Astrocyte (in vitro differentiated cells and primary cell): ENCODE results near the gene FFAR4. TPM values are rescaled to one million over a fixed set of nuclear protein-coding genes. Genes with fewer than 3 reads are reported as not detected.

Experiments
- DNase-seq: peaks from one replicate; pipeline ENCODE4 v3.0.0-alpha.2; 2010; ENCODE audit warnings: low read depth
- FAIRE-seq: peaks from 2 replicates; lab custom pipeline; 2011; peaks lifted over from hg19 to GRCh38; lab: Jason Lieb, UNC
- H2AFZ ChIP-seq: 2 replicates; pipeline ENCODE4 v1.6.0; 2012; ENCODE audit warnings: low read depth, low read length, inconsistent platforms
- H3K27ac ChIP-seq: 2 replicates; pipeline ENCODE4 v1.5.1; 2011; ENCODE audit warnings: low read depth, low read length, inconsistent platforms
- H3K27me3 ChIP-seq: 2 replicates; pipeline ENCODE4 v1.6.0; 2011; ENCODE audit warnings: low read length, inconsistent platforms; ENCODE audit not compliant: insufficient read depth
- H3K36me3 ChIP-seq: 2 replicates; pipeline ENCODE4 v1.5.1; 2011; ENCODE audit warnings: low read length, inconsistent platforms; ENCODE audit not compliant: insufficient read depth
- H3K4me1 ChIP-seq: 2 replicates; pipeline ENCODE4 v1.5.1; 2011; ENCODE audit warnings: low read length, inconsistent platforms; ENCODE audit not compliant: insufficient read depth
- H3K4me2 ChIP-seq: 2 replicates; pipeline ENCODE4 v1.6.0; 2012; ENCODE audit warnings: low read length, inconsistent platforms
- H3K4me3 ChIP-seq: 2 replicates; pipeline ENCODE4 v1.5.1; 2011; ENCODE audit warnings: low read depth, mild to moderate bottlenecking, low read length, inconsistent platforms; ENCODE audit not compliant: insufficient read depth
- H3K79me2 ChIP-seq: 2 replicates; pipeline ENCODE4 v1.6.0; 2012; ENCODE audit warnings: mild to moderate bottlenecking, low read length, inconsistent platforms; ENCODE audit not compliant: insufficient read depth
- H3K9ac ChIP-seq: 2 replicates; pipeline ENCODE4 v1.6.0; 2012; ENCODE audit warnings: mild to moderate bottlenecking, low read length, inconsistent platforms
- H3K9me3 ChIP-seq: 2 replicates; pipeline ENCODE4 v1.5.1; 2012; ENCODE audit warnings: low read depth, mild to moderate bottlenecking, low read length, inconsistent platforms; ENCODE audit not compliant: insufficient read depth
- H4K20me1 ChIP-seq: 2 replicates; pipeline ENCODE4 v1.6.0; 2012; ENCODE audit warnings: low read length, inconsistent platforms; ENCODE audit not compliant: insufficient read depth
- H3K27ac Mint-ChIP-seq: one replicate; pipeline ENCODE4 v1.8.0; 2021; ENCODE audit warnings: mild to moderate bottlenecking, mixed read lengths; ENCODE audit not compliant: unreplicated experiment
- H3K27me3 Mint-ChIP-seq: one replicate; pipeline ENCODE4 v1.8.0; 2021; ENCODE audit warnings: low read depth, mixed read lengths; ENCODE audit not compliant: unreplicated experiment
- H3K36me3 Mint-ChIP-seq: one replicate; pipeline ENCODE4 v1.8.0; 2021; ENCODE audit warnings: low read depth, mixed read lengths; ENCODE audit not compliant: unreplicated experiment
- H3K4me1 Mint-ChIP-seq: one replicate; pipeline ENCODE4 v1.8.0; 2021; ENCODE audit warnings: low read depth, mixed read lengths; ENCODE audit not compliant: unreplicated experiment
- H3K4me3 Mint-ChIP-seq: one replicate; pipeline ENCODE4 v1.8.0; 2021; ENCODE audit warnings: mild to moderate bottlenecking, moderate library complexity, mixed read lengths; ENCODE audit not compliant: unreplicated experiment
- H3K9me3 Mint-ChIP-seq: one replicate; pipeline ENCODE4 v1.8.0; 2021; ENCODE audit warnings: mild to moderate bottlenecking, mixed read lengths; ENCODE audit not compliant: unreplicated experiment
- CTCF ChIP-seq: IDR thresholded peaks from 2 replicates; pipeline ENCODE4 v1.5.1; 2011; ENCODE audit warnings: low read depth, mild to moderate bottlenecking, inconsistent platforms, low read length, moderate library complexity; ENCODE audit not compliant: insufficient read depth
- EZH2 ChIP-seq: IDR thresholded peaks from 2 replicates; pipeline ENCODE4 v1.6.1; 2012; ENCODE audit warnings: mild to moderate bottlenecking, low read length, inconsistent platforms; ENCODE audit not compliant: insufficient read depth
- total RNA-seq: library from RNA; stranded (reverse); gene quantifications from 2 replicates; pipeline ENCODE4 v1.2.1, GENCODE V29; 2021

FFAR4 gene
- total RNA-seq, 1 donor from 2014 or later: not detected

- Mint-ChIP-seq H3K9me3 (no peaks in the 10 kb centered on the region), H3K27ac (no peak overlapping the region), H3K4me1 (peaks cover 5% of the 10 kb centered on the region), H3K4me3 (no peak overlapping the region), H3K36me3 (no peaks in the 10 kb centered on the region), H3K27me3 (peaks cover 56% of the 10 kb centered on the region)
- Histone ChIP-seq H2AFZ (no peak overlapping the region), H3K4me3 (no peak overlapping the region), H3K27me3 (peaks cover 35% of the 10 kb centered on the region), H4K20me1 (no peaks in the 10 kb centered on the region), H3K9me3 (no peaks in the 10 kb centered on the region), H3K79me2 (no peaks in the 10 kb centered on the region), H3K36me3 (no peaks in the 10 kb centered on the region), H3K4me1 (peaks cover 5% of the 10 kb centered on the region), H3K9ac (no peak overlapping the region), H3K4me2 (no peak overlapping the region), H3K27ac (no peak overlapping the region)
- DNase-seq (no peak), FAIRE-seq (no peak)
- no peak for TF ChIP-seq CTCF
- TF ChIP-seq EZH2: no peak
These were observed 32.9 kb downstream of the FFAR4 start for GRCh38 chr10:93599335-93599734.

- H3K79me2 ChIP-seq: no peaks in the 10 kb centered on the region
- peaks cover 58% of the 10 kb centered on the region for H3K27me3 Mint-ChIP-seq
- H3K27ac Mint-ChIP-seq: no peak overlapping the region
- no peak overlapping the region for H3K9ac ChIP-seq
- peaks cover 5% of the 10 kb centered on the region for H3K4me1 ChIP-seq
- H3K36me3 Mint-ChIP-seq: no peaks in the 10 kb centered on the region
- peak overlapping the region; percentile 62 for H3K4me3 Mint-ChIP-seq
- no peaks in the 10 kb centered on the region for H3K9me3 Mint-ChIP-seq
- H3K4me1 Mint-ChIP-seq: peaks cover 5% of the 10 kb centered on the region
- peaks cover 40% of the 10 kb centered on the region for H3K27me3 ChIP-seq
- H3K27ac ChIP-seq: no peak overlapping the region
- H3K4me3 ChIP-seq: no peak overlapping the region
- H4K20me1 ChIP-seq: no peaks in the 10 kb centered on the region
- FAIRE-seq (no peak), DNase-seq (no peak)
- no peaks in the 10 kb centered on the region for H3K36me3 ChIP-seq
- H2AFZ ChIP-seq: no peak overlapping the region
- H3K9me3 ChIP-seq: no peaks in the 10 kb centered on the region
- H3K4me2 ChIP-seq: no peak overlapping the region
- no peak for TF ChIP-seq EZH2
- TF ChIP-seq CTCF: no peak
These were observed 33.3 kb downstream of the FFAR4 start for GRCh38 chr10:93599778-93600177.

DNA sequence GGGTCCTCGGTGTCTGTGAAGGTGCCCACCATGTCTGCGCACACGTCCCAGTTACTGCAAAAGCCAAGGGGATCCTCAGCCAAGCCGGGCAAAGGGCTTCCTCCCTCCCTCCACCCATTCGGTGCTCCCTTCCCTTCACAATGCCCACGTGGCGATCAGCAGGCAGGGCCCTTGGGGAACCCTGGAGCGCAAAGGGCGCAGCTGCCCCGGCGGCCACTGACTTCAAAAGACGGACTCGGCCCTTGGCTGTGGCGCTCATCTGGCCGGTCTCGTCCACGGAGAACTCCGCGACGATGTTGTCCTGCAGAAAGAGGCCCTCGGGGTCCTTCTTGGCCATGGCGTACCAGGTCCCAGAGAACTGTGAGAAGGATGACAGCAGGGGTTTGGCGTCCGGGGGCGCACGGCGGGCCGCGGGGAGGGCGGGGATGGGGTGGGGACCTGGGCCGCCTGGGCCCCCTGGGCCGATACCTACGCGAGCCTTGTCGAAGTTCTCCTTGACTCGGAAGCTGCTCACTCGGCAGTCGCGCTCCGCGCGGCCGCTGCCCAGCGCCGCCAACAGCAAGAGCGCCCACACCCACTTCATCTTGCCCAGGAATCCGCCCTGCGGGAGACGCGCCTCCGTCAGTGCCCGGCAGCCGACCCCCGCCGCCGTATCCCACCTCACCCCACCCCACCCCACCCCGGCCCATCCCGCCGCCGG lies 34.1 kb downstream of the FFAR4 start:
- Histone ChIP-seq H2AFZ (peak overlapping the region; percentile 44), H3K9me3 (no peaks in the 10 kb centered on the region), H3K4me1 (peaks cover 5% of the 10 kb centered on the region), H3K79me2 (no peaks in the 10 kb centered on the region), H3K27me3 (peaks cover 40% of the 10 kb centered on the region), H3K4me2 (peak overlapping the region; percentile 77), H3K36me3 (no peaks in the 10 kb centered on the region), H4K20me1 (no peaks in the 10 kb centered on the region), H3K4me3 (no peak overlapping the region), H3K9ac (no peak overlapping the region), H3K27ac (no peak overlapping the region)
- Mint-ChIP-seq H3K27me3 (peaks cover 55% of the 10 kb centered on the region), H3K4me3 (peak overlapping the region; percentile 67), H3K9me3 (no peaks in the 10 kb centered on the region), H3K36me3 (no peaks in the 10 kb centered on the region), H3K27ac (no peak overlapping the region), H3K4me1 (peaks cover 2% of the 10 kb centered on the region)
- DNase-seq (peak; percentile 46), FAIRE-seq (no peak)
- TF ChIP-seq CTCF: no peak
- no peak for TF ChIP-seq EZH2
